ENCODE results near the gene COG8.

Gene COG8

DNA sequence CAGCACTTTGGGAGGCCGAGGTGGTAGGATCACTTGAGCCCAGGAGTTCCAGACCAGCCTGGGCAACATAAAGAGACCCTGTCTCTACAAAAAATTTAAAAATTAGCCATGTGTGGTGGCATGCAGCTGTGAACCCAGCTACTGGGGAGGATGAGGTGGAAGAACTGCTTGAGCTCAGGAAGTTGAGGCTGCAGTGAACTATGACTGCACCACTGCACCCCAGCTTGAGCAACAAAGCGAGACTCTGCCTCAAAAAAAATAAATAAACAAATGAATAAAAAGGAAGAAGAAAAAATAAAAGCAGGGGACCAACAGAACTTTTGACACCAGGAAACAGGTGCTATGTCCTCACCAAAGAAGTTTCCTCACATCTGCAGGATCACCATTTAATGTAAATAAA, 32.2 kb upstream of the COG8 start:
- Histone ChIP-seq H3K4me3 (ENCODE audit: insufficient read depth, low read length, poor library complexity, severe bottlenecking) (no peak overlapping the region), H4K20me1 (ENCODE audit: low read depth, low read length) (no peaks in the 10 kb centered on the region), H3K36me3 (ENCODE audit: low read length) (peaks cover 15% of the 10 kb centered on the region), H3K4me2 (ENCODE audit: low read depth, low read length, poor library complexity, severe bottlenecking) (peak overlapping the region; percentile 24), H3K9me3 (ENCODE audit: insufficient read depth, low read length) (no peaks in the 10 kb centered on the region), H3K9ac (ENCODE audit: low read length) (no peak overlapping the region), H3F3A (ENCODE audit: insufficient read depth) (peaks cover 10% of the 10 kb centered on the region; the same call in 1 of the 2 replicates), H3K9me2 (replicated peaks; ENCODE audit: insufficient read depth, low read length) (no peaks in the 10 kb centered on the region), H3K27me3 (ENCODE audit: low read length) (no peaks in the 10 kb centered on the region), H3K79me2 (ENCODE audit: insufficient read depth, low read length) (no peaks in the 10 kb centered on the region), H2AFZ (ENCODE audit: low read depth, low read length, severe bottlenecking) (no peak overlapping the region), H3K27ac (ENCODE audit: low read depth, low read length) (peak overlapping the region; percentile 65)
- TF ChIP-seq, protein P1, sequence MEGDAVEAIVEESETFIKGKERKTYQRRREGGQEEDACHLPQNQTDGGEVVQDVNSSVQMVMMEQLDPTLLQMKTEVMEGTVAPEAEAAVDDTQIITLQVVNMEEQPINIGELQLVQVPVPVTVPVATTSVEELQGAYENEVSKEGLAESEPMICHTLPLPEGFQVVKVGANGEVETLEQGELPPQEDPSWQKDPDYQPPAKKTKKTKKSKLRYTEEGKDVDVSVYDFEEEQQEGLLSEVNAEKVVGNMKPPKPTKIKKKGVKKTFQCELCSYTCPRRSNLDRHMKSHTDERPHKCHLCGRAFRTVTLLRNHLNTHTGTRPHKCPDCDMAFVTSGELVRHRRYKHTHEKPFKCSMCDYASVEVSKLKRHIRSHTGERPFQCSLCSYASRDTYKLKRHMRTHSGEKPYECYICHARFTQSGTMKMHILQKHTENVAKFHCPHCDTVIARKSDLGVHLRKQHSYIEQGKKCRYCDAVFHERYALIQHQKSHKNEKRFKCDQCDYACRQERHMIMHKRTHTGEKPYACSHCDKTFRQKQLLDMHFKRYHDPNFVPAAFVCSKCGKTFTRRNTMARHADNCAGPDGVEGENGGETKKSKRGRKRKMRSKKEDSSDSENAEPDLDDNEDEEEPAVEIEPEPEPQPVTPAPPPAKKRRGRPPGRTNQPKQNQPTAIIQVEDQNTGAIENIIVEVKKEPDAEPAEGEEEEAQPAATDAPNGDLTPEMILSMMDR (IDR thresholded peaks at IDR 0.05; ENCODE audit: insufficient read depth, low read length, poor library complexity, severe bottlenecking) = no peak
- TF ChIP-seq EZH2phosphoT487 (conservative IDR thresholded peaks at IDR 0.05; ENCODE audit: low read length) = no peak

DNA sequence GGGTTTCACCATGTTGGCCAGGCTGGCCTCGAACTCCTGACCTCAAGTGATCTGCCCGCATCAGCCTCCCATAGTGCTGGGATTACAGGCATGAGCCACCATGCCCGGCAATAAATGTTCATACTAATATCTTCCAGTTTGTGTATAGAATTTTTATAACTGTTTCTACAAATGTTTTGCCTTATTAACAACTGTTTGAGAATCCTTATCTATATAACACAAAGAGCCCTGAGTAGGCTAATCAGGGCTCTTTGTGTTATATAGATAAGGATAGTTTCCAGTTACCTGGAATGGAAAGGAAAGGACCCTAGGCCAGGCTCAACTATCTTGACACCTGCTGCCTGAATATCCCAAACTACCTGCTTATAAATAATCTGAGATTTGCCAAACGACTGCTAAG, 29.5 kb upstream of the COG8 start:
- H3K79me2 ChIP-seq (ENCODE audit: insufficient read depth, low read length) = no peaks in the 10 kb centered on the region
- H3F3A ChIP-seq (ENCODE audit: insufficient read depth) = 0 out of 2 replicates have a peak, but pooled peaks cover 6% of the 10 kb centered on the region
- H3K27ac ChIP-seq (ENCODE audit: low read depth, low read length) = no peak overlapping the region
- no peak overlapping the region for H3K9ac ChIP-seq (ENCODE audit: low read length)
- H2AFZ ChIP-seq (ENCODE audit: low read depth, low read length, severe bottlenecking) = no peak overlapping the region
- no peak for TF ChIP-seq EZH2phosphoT487 (conservative IDR thresholded peaks at IDR 0.05; ENCODE audit: low read length)
- TF ChIP-seq, protein P1 (IDR thresholded peaks at IDR 0.05; ENCODE audit: insufficient read depth, low read length, poor library complexity, severe bottlenecking) = no peak
- no peaks in the 10 kb centered on the region for H3K9me3 ChIP-seq (ENCODE audit: insufficient read depth, low read length)
- H4K20me1 ChIP-seq (ENCODE audit: low read depth, low read length) = no peaks in the 10 kb centered on the region
- H3K9me2 ChIP-seq (replicated peaks; ENCODE audit: insufficient read depth, low read length) = no peaks in the 10 kb centered on the region
- no peak overlapping the region for H3K4me3 ChIP-seq (ENCODE audit: insufficient read depth, low read length, poor library complexity, severe bottlenecking)
- no peaks in the 10 kb centered on the region for H3K27me3 ChIP-seq (ENCODE audit: low read length)
- no peak overlapping the region for H3K4me2 ChIP-seq (ENCODE audit: low read depth, low read length, poor library complexity, severe bottlenecking)
- peaks cover 15% of the 10 kb centered on the region for H3K36me3 ChIP-seq (ENCODE audit: low read length)

DNA sequence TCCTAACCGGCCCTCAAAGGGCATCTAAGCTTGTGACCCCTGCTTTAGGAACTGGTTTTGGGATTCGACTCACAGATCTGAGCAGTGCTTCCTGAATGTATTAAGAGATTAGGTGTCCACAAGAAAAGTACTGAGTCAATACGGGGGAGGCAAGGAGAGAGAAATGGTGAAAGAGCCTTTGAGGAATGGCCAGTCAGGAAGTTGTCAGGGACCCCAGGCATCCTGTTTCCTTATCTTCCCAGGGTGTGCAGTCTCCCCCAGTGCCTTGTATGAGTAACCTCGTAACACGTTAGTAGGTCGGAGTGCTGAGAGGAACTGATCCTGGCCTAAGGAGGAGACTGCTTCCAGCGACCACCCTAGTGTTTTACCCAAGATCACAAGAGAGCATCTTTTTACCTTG, 28.6 kb upstream of the COG8 start:
- Histone ChIP-seq H2AFZ (ENCODE audit: low read depth, low read length, severe bottlenecking) (no peak overlapping the region), H3F3A (ENCODE audit: insufficient read depth) (0 out of 2 replicates have a peak, but pooled peaks cover 6% of the 10 kb centered on the region), H3K9me2 (replicated peaks; ENCODE audit: insufficient read depth, low read length) (no peaks in the 10 kb centered on the region), H3K9me3 (ENCODE audit: insufficient read depth, low read length) (no peaks in the 10 kb centered on the region), H3K27me3 (ENCODE audit: low read length) (no peaks in the 10 kb centered on the region), H3K4me3 (ENCODE audit: insufficient read depth, low read length, poor library complexity, severe bottlenecking) (no peak overlapping the region), H3K27ac (ENCODE audit: low read depth, low read length) (no peak overlapping the region), H3K79me2 (ENCODE audit: insufficient read depth, low read length) (no peaks in the 10 kb centered on the region), H4K20me1 (ENCODE audit: low read depth, low read length) (no peaks in the 10 kb centered on the region), H3K36me3 (ENCODE audit: low read length) (peaks cover 15% of the 10 kb centered on the region), H3K9ac (ENCODE audit: low read length) (no peak overlapping the region), H3K4me2 (ENCODE audit: low read depth, low read length, poor library complexity, severe bottlenecking) (no peak overlapping the region)
- TF ChIP-seq EZH2phosphoT487 (conservative IDR thresholded peaks at IDR 0.05; ENCODE audit: low read length) = no peak
- TF ChIP-seq, protein P1 (IDR thresholded peaks at IDR 0.05; ENCODE audit: insufficient read depth, low read length, poor library complexity, severe bottlenecking) = no peak

Data from SU-DHL-6 (cell line).